Immature natural killer cell (primary cell): ENCODE results near the gene DOLK. TPM values are rescaled to one million over a fixed set of nuclear protein-coding genes. Genes with fewer than 3 reads are reported as not detected.

Source experiments
- DNase-seq, 3 donors: peaks; one replicate each; pipeline ENCODE4 v3.0.0; 2022; ENCODE audit warnings: mixed read lengths in 1 of 3
- H3K27ac Mint-ChIP-seq, 6 donors: one replicate each; pipeline ENCODE4 v1.8.0; 2020; ENCODE audit warnings: mixed read lengths in 6 of 6, mild to moderate bottlenecking in 5 of 6, inconsistent platforms in 4 of 6, moderate library complexity in 3 of 6
- H3K27me3 Mint-ChIP-seq, 3 donors: one replicate each; pipeline ENCODE4 v1.8.0; 2020 to 2021; ENCODE audit warnings: low read depth in 3 of 3, mild to moderate bottlenecking in 3 of 3, mixed read lengths in 3 of 3, moderate library complexity in 3 of 3, inconsistent platforms in 1 of 3
- H3K36me3 Mint-ChIP-seq, 3 donors: one replicate each; pipeline ENCODE4 v1.8.0; 2020; ENCODE audit warnings: mixed read lengths in 3 of 3, inconsistent platforms in 2 of 3, mild to moderate bottlenecking in 2 of 3
- H3K4me1 Mint-ChIP-seq, 2 donors: one replicate each; pipeline ENCODE4 v1.8.0; 2020; ENCODE audit warnings: inconsistent platforms in 2 of 2, mild to moderate bottlenecking in 2 of 2, mixed read lengths in 2 of 2, moderate library complexity in 1 of 2
- H3K4me3 Mint-ChIP-seq, 5 donors: one replicate each; pipeline ENCODE4 v1.8.0; 2020; ENCODE audit warnings: mild to moderate bottlenecking in 5 of 5, mixed read lengths in 5 of 5, inconsistent platforms in 3 of 5, moderate library complexity in 3 of 5
- H3K9me3 Mint-ChIP-seq, 6 donors: one replicate each; pipeline ENCODE4 v1.8.0; 2020; ENCODE audit warnings: mild to moderate bottlenecking in 6 of 6, mixed read lengths in 6 of 6, inconsistent platforms in 4 of 6, moderate library complexity in 3 of 6
- polyA plus RNA-seq, 3 donors: library from polyadenylated mRNA; unstranded; fragments of 300-500 nt; fragmentation: Illumina TruSeq; gene quantifications; one replicate each; pipeline ENCODE4 v1.2.3, GENCODE V29; 2021

Gene DOLK
- polyA plus RNA-seq, 3 donors from 2014 or later, result 9.5 to 18.0 (median 10.0) TPM

GRCh38 chr9:128910906-128911305, 36.5 kb downstream of the DOLK start:
- Mint-ChIP-seq H3K27me3 (peaks cover 2 to 6% (median 3%) of the 10 kb centered on the region in 3 donors), H3K4me1 (peaks cover 48 to 72% of the 10 kb centered on the region in 2 donors), H3K36me3 (peaks cover 14 to 31% (median 15%) of the 10 kb centered on the region in 3 donors), H3K4me3 (peak overlapping the region in 2 of 5 donors; percentile 16 to 30), H3K27ac (peak overlapping the region in 5 of 6 donors; percentile 69 to 83 (median 76)), H3K9me3 (no peaks in the 10 kb centered on the region)
- DNase-seq, result no peak

GRCh38 chr9:128909859-128910258, 37.5 kb downstream of the DOLK start:
- peak overlapping the region in 5 of 6 donors; percentile 67 to 79 (median 72) for H3K27ac Mint-ChIP-seq
- no peaks in the 10 kb centered on the region for H3K9me3 Mint-ChIP-seq
- peaks cover 57 to 81% of the 10 kb centered on the region in 2 donors for H3K4me1 Mint-ChIP-seq
- H3K36me3 Mint-ChIP-seq, result peaks cover 14 to 27% (median 15%) of the 10 kb centered on the region in 3 donors
- H3K27me3 Mint-ChIP-seq, result peaks cover 2 to 3% (median 3%) of the 10 kb centered on the region in 3 donors
- H3K4me3 Mint-ChIP-seq, result peak overlapping the region in 1 of 5 donors; percentile 4
- DNase-seq, result no peak

- H3K9me3 Mint-ChIP-seq, result no peaks in the 10 kb centered on the region
- H3K27me3 Mint-ChIP-seq, result peaks cover 2 to 3% (median 3%) of the 10 kb centered on the region in 3 donors
- peaks cover 14 to 27% (median 15%) of the 10 kb centered on the region in 3 donors for H3K36me3 Mint-ChIP-seq
- H3K4me3 Mint-ChIP-seq, result no peak overlapping the region
- H3K4me1 Mint-ChIP-seq, result peaks cover 60 to 88% of the 10 kb centered on the region in 2 donors
- DNase-seq, result no peak
- H3K27ac Mint-ChIP-seq, result peak overlapping the region in 2 of 6 donors; percentile 17 to 64
Measured at GRCh38 chr9:128908372-128908771, 39.0 kb downstream of the DOLK start.

- peaks cover 14 to 27% (median 18%) of the 10 kb centered on the region in 3 donors for H3K36me3 Mint-ChIP-seq
- peaks cover 60 to 87% of the 10 kb centered on the region in 2 donors for H3K4me1 Mint-ChIP-seq
- H3K4me3 Mint-ChIP-seq, result peak overlapping the region in 2 of 5 donors; percentile 14 to 31
- peaks cover 6 to 11% (median 8%) of the 10 kb centered on the region in 3 donors for H3K27me3 Mint-ChIP-seq
- peak overlapping the region; percentile 68 to 86 (median 84) for H3K27ac Mint-ChIP-seq
- H3K9me3 Mint-ChIP-seq, result no peaks in the 10 kb centered on the region
- DNase-seq, result no peak
Measured at GRCh38 chr9:128906741-128907140, 40.7 kb downstream of the DOLK start.

GRCh38 chr9:128905964-128906363, 41.4 kb downstream of the DOLK start:
- H3K9me3 Mint-ChIP-seq, result no peaks in the 10 kb centered on the region
- peak overlapping the region in 1 of 5 donors; percentile 25 for H3K4me3 Mint-ChIP-seq
- H3K27me3 Mint-ChIP-seq, result peaks cover 6 to 11% (median 8%) of the 10 kb centered on the region in 3 donors
- DNase-seq, result no peak
- H3K27ac Mint-ChIP-seq, result peak overlapping the region; percentile 79 to 97 (median 88)
- H3K36me3 Mint-ChIP-seq, result peaks cover 14 to 27% (median 18%) of the 10 kb centered on the region in 3 donors
- peaks cover 59 to 86% of the 10 kb centered on the region in 2 donors for H3K4me1 Mint-ChIP-seq

GRCh38 chr9:128903871-128904620, 43.4 kb downstream of the DOLK start:
- Mint-ChIP-seq H3K27ac (peak overlapping the region; percentile 86 to 97 (median 95)), H3K27me3 (peaks cover 4 to 15% (median 10%) of the 10 kb centered on the region in 3 donors), H3K36me3 (peaks cover 11 to 22% (median 22%) of the 10 kb centered on the region in 3 donors), H3K4me1 (peaks cover 69 to 86% of the 10 kb centered on the region in 2 donors), H3K9me3 (no peaks in the 10 kb centered on the region), H3K4me3 (peak overlapping the region; percentile 57 to 88 (median 86))
- no peak for DNase-seq

GRCh38 chr9:128903079-128903461, 44.3 kb downstream of the DOLK start:
- peak in 1 of 3 donors; percentile 18 for DNase-seq
- H3K27me3 Mint-ChIP-seq, result peaks cover 2 to 15% (median 10%) of the 10 kb centered on the region in 3 donors
- H3K36me3 Mint-ChIP-seq, result peaks cover 8 to 20% (median 12%) of the 10 kb centered on the region in 3 donors
- H3K9me3 Mint-ChIP-seq, result no peaks in the 10 kb centered on the region
- H3K4me3 Mint-ChIP-seq, result peak overlapping the region; percentile 83 to 89 (median 87)
- H3K27ac Mint-ChIP-seq, result peak overlapping the region; percentile 93 to 97 (median 96)
- peaks cover 76 to 87% of the 10 kb centered on the region in 2 donors for H3K4me1 Mint-ChIP-seq

GRCh38 chr9:128902351-128903078, 44.9 kb downstream of the DOLK start:
- Mint-ChIP-seq H3K36me3 (peaks cover 3 to 18% (median 6%) of the 10 kb centered on the region in 3 donors), H3K4me1 (peaks cover 80 to 87% of the 10 kb centered on the region in 2 donors), H3K27ac (peak overlapping the region; percentile 93 to 97 (median 96)), H3K9me3 (no peaks in the 10 kb centered on the region), H3K4me3 (peak overlapping the region; percentile 83 to 89 (median 87)), H3K27me3 (peaks cover 2 to 13% (median 10%) of the 10 kb centered on the region in 3 donors)
- peak; percentile 86 to 89 (median 88) for DNase-seq

GRCh38 chr9:128901822-128902221, 45.6 kb downstream of the DOLK start:
- DNase-seq, result no peak
- H3K4me3 Mint-ChIP-seq, result peak overlapping the region; percentile 83 to 89 (median 87)
- H3K4me1 Mint-ChIP-seq, result peaks cover 84% of the 10 kb centered on the region in 2 donors
- peaks cover 2 to 13% (median 10%) of the 10 kb centered on the region in 3 donors for H3K27me3 Mint-ChIP-seq
- H3K27ac Mint-ChIP-seq, result peak overlapping the region; percentile 93 to 97 (median 96)
- H3K36me3 Mint-ChIP-seq, result peaks cover 0 to 18% (median 7%) of the 10 kb centered on the region in 3 donors
- H3K9me3 Mint-ChIP-seq, result no peaks in the 10 kb centered on the region

- H3K27ac Mint-ChIP-seq, result peak overlapping the region; percentile 93 to 97 (median 96)
- no peaks in the 10 kb centered on the region for H3K9me3 Mint-ChIP-seq
- peaks cover 2 to 13% (median 10%) of the 10 kb centered on the region in 3 donors for H3K27me3 Mint-ChIP-seq
- no peak for DNase-seq
- H3K4me1 Mint-ChIP-seq, result peaks cover 84% of the 10 kb centered on the region in 2 donors
- peak overlapping the region in 4 of 5 donors; percentile 17 to 89 (median 54) for H3K4me3 Mint-ChIP-seq
- peaks cover under 1 to 20% (median 8%) of the 10 kb centered on the region in 3 donors for H3K36me3 Mint-ChIP-seq
Measured at GRCh38 chr9:128901379-128901778, 46.0 kb downstream of the DOLK start.

- DNase-seq, result peak; percentile 51 to 58 (median 57)
- Mint-ChIP-seq H3K27ac (peak overlapping the region; percentile 93 to 97 (median 96)), H3K4me3 (peak overlapping the region; percentile 57 to 82 (median 74)), H3K4me1 (peaks cover 89 to 90% of the 10 kb centered on the region in 2 donors), H3K27me3 (peaks cover 4 to 13% (median 10%) of the 10 kb centered on the region in 3 donors), H3K36me3 (peaks cover 5 to 29% (median 11%) of the 10 kb centered on the region in 3 donors), H3K9me3 (no peaks in the 10 kb centered on the region)
Measured at GRCh38 chr9:128899566-128900322, 47.7 kb downstream of the DOLK start.

GRCh38 chr9:128898845-128899565, 48.4 kb downstream of the DOLK start:
- Mint-ChIP-seq H3K9me3 (no peaks in the 10 kb centered on the region), H3K4me1 (peaks cover 88 to 93% of the 10 kb centered on the region in 2 donors), H3K36me3 (peaks cover 5 to 31% (median 12%) of the 10 kb centered on the region in 3 donors), H3K4me3 (peak overlapping the region; percentile 57 to 82 (median 74)), H3K27me3 (peaks cover 4 to 13% (median 10%) of the 10 kb centered on the region in 3 donors), H3K27ac (peak overlapping the region; percentile 93 to 97 (median 96))
- DNase-seq, result no peak
